ENCODE measurements around the gene C1GALT1C1. TPM values are rescaled to one million over a fixed set of nuclear protein-coding genes. Genes with fewer than 3 reads are reported as not detected.

The C1GALT1C1 gene
- total RNA-seq, 1 donor from 2014 or later = 9.6 TPM

DNA sequence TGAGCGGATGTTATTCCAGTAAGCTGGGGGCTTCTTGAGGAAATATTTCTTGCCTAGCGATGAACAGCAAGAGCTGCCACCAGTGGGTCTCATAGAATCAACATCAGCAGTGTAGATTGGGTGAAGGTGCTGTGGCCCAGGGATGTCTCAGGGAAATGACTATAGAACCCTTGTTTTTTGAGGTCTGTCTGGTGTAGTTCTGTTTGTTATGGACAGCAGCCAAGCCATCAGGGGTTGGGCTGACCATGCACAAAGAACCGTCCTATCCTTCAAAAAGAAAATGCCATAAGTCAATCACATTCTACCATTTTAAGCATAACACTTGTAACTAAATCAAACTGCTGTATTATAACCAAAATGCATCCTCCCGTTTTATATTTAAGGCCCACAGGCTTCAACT lies 17.3 kb upstream of the C1GALT1C1 start:
- no peak for DNase-seq (ENCODE audit: extremely low spot score in 2 of 2)
- no peaks in the 10 kb centered on the region for H3K36me3 ChIP-seq
- no peak overlapping the region for H3K27ac ChIP-seq
- no peak overlapping the region for H3K4me3 ChIP-seq
- intact Hi-C loops (cut with DNase I) = no loop called here
- H3K9me3 ChIP-seq = no peaks in the 10 kb centered on the region
- TF ChIP-seq POLR2AphosphoS5 (IDR thresholded peaks at IDR 0.05; ENCODE audit: insufficient read depth in 1 of 2, low read depth in 1 of 2) (no peak), CTCF (IDR thresholded peaks at IDR 0.05) (no peak), POLR2A (IDR thresholded peaks at IDR 0.05) (no peak)
- H3K4me1 ChIP-seq = no peaks in the 10 kb centered on the region
- no peaks in the 10 kb centered on the region for H3K27me3 ChIP-seq

- no peaks in the 10 kb centered on the region for H3K9me3 ChIP-seq
- TF ChIP-seq POLR2AphosphoS5 (IDR thresholded peaks at IDR 0.05; ENCODE audit: insufficient read depth in 1 of 2, low read depth in 1 of 2) (no peak), CTCF (IDR thresholded peaks at IDR 0.05) (no peak), POLR2A (IDR thresholded peaks at IDR 0.05) (no peak)
- no peak overlapping the region for H3K27ac ChIP-seq
- H3K36me3 ChIP-seq = no peaks in the 10 kb centered on the region
- intact Hi-C loops (cut with DNase I) = no loop called here
- no peaks in the 10 kb centered on the region for H3K27me3 ChIP-seq
- H3K4me3 ChIP-seq = no peak overlapping the region
- no peaks in the 10 kb centered on the region for H3K4me1 ChIP-seq
- DNase-seq (ENCODE audit: extremely low spot score in 2 of 2) = no peak
Observed at GRCh38 chrX:120642871-120643270, 13.0 kb upstream of the C1GALT1C1 start.

DNA sequence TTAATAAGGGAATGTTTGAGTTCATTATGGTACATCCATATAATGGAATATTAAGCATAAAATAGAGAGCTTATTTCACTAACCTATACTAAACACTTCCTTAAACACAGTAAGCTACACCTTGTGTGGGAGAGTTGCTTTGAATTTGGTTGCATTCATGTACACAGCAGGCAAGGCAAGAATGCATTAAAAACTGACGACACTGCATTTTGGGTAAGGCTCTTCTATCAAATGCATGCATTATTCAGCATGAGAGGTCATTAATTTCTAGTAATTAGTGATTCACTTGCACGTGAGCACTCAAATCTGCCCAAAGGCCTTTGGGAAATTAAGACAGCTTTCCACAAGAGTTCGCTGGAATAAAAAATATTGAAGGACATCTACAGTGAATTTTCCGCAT lies 8.8 kb upstream of the C1GALT1C1 start:
- Histone ChIP-seq H3K27ac (no peak overlapping the region), H3K9me3 (no peaks in the 10 kb centered on the region), H3K4me1 (no peaks in the 10 kb centered on the region), H3K36me3 (no peaks in the 10 kb centered on the region), H3K4me3 (no peak overlapping the region), H3K27me3 (no peaks in the 10 kb centered on the region)
- no peak for DNase-seq (ENCODE audit: extremely low spot score in 2 of 2)
- TF ChIP-seq CTCF (IDR thresholded peaks at IDR 0.05) = no peak
- TF ChIP-seq POLR2A (IDR thresholded peaks at IDR 0.05) = no peak
- TF ChIP-seq POLR2AphosphoS5 (IDR thresholded peaks at IDR 0.05; ENCODE audit: insufficient read depth in 1 of 2, low read depth in 1 of 2) = no peak
- intact Hi-C loops (cut with DNase I) = no loop called here

DNA sequence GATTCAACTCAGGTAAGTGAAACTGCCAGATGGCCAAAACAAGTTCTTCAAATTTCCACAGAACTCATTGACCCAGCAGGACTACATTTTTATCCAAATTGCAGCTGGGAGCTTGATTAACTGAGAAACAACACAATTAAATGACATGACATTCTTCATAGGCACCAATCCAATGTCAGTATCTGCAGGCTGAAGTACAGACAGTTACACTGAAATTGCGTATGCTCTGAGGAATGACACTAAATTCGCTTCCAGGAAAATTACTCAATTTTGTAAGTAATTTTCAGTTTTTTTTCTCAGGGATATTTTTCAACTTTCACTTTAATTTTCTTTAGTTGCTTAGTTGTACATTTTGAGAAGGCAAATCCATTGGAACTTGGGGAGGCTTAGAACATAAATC lies 4.5 kb downstream of the C1GALT1C1 start:
- no peaks in the 10 kb centered on the region for H3K9me3 ChIP-seq
- no peaks in the 10 kb centered on the region for H3K4me1 ChIP-seq
- H3K36me3 ChIP-seq = no peaks in the 10 kb centered on the region
- DNase-seq (ENCODE audit: extremely low spot score in 2 of 2) = no peak
- H3K27ac ChIP-seq = no peak overlapping the region
- H3K27me3 ChIP-seq = no peaks in the 10 kb centered on the region
- no peak overlapping the region for H3K4me3 ChIP-seq
- TF ChIP-seq CTCF (IDR thresholded peaks at IDR 0.05) = no peak
- no peak for TF ChIP-seq POLR2AphosphoS5 (IDR thresholded peaks at IDR 0.05; ENCODE audit: insufficient read depth in 1 of 2, low read depth in 1 of 2)
- no peak for TF ChIP-seq POLR2A (IDR thresholded peaks at IDR 0.05)
- intact Hi-C loops (cut with DNase I) = no loop called here

- Histone ChIP-seq H3K9me3 (no peaks in the 10 kb centered on the region), H3K36me3 (no peaks in the 10 kb centered on the region), H3K27me3 (no peaks in the 10 kb centered on the region), H3K27ac (no peak overlapping the region), H3K4me3 (no peak overlapping the region), H3K4me1 (no peaks in the 10 kb centered on the region)
- no peak for TF ChIP-seq POLR2A (IDR thresholded peaks at IDR 0.05)
- no peak for TF ChIP-seq CTCF (IDR thresholded peaks at IDR 0.05)
- no peak for TF ChIP-seq POLR2AphosphoS5 (IDR thresholded peaks at IDR 0.05; ENCODE audit: insufficient read depth in 1 of 2, low read depth in 1 of 2)
- intact Hi-C loops (cut with DNase I) = no loop called here
- no peak for DNase-seq (ENCODE audit: extremely low spot score in 2 of 2)
Observed at GRCh38 chrX:120617996-120618630, 11.7 kb downstream of the C1GALT1C1 start.

Measured in vagina (tissue), 2 donors.